GM19238 (cell line): ENCODE data around the gene RPN1.
"Not testable (repeated sequence)": the region's sequence is repeated elsewhere in the genome, so short reads cannot be mapped to it uniquely, and the experiment has no call there.

Experiments
- DNase-seq: peaks from one replicate; pipeline ENCODE4 v3.0.0; 2011; ENCODE audit warnings: low spot score; ENCODE audit not compliant: insufficient read length

The RPN1 gene

DNA sequence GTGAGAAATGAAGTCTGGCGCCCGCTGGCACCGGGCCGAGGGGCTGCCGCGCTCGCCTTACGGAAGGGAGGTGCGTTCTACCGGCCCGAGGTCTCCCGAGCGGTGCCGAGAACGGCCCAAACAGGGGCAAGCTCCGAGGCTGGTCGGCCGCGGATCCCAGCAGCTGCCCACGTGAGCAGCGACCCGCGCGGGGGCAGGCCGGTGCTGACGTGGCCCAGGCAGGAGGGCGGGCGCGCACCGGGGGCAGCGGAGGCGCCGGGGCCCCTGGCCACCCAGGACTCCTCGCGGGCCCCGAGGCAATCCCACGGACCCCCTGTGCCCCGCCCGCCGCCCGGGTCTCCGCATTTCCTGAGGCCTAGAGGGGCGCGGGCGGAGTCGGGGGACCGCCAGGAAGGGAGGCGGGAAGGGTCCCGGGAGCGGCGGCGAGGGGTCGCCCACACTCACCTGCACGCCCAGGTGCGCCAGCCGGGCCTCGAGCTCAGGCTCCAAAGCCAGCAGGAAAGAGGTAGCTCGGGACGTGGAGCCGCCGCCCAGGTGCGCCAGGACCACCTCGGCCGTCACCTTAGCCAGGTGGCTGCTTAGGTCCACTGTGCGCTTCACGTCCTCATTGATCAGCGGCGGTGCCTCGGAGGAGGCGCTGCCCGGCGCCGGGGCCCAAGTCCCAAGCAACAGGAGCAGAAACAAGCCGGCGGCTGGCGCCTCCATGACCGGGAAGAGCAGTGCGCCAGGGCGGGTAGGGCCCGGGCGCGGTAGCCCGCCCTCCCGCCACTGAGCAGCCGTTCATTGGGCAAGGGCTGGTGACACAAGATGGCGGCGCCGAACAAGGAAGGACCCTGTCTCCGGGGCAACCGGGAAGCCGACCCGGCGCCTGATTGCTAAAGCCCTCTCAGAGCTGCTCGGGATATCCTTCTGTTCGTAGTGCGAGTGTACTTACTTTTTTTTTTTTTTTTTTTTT is at the start of gene RPN1:
RPN1 (minus strand) TSS at position 723 of the 955 bp plus-strand sequence; CDS start at position 705, 18 bp downstream.
- DNase-seq: peak; percentile 88

DNA sequence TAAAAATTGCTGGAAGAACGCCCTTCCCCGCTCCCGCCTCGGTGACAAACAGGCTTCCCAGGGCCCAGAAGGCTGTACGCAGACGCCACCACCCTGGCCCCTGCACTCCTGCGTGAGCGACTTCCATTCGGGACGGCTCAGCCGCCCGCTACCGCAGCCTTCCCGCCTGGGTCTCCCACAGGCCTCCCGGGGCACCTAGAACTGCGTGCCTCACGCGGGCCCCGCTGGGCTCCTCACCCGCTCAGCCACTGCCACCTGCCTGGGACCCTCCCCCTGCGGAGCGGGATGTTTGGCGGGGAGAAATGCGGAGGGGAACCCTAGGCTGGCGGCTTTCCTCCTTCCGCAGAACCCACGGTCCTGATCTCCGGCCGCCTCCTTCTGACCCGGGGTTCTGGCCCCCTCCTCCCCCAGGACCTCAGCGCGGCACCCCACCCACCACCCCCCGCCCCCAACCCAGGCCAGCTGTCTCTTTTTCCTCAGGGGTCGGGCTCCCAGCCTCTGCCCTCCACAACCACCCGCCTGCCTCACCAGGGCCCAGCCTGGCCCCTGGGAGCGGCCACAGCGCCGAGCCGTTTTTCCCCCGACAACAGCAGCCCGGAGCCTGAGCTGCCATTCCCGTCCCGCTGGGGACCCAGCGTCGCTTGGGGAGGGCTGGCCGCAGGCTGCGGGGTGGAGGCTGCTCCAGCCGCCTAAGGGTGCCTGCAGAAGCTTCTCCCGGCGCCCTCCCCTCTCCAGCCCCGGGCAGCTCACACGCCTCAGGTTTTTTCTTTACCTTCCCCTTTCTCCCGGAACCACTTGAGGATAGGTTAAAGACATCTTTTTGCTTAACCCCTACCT is 47.8 kb upstream of the RPN1 start:
- no peak for DNase-seq

- DNase-seq: no peak
Measured at GRCh38 chr3:128697341-128697740, 46.7 kb upstream of the RPN1 start.

DNA sequence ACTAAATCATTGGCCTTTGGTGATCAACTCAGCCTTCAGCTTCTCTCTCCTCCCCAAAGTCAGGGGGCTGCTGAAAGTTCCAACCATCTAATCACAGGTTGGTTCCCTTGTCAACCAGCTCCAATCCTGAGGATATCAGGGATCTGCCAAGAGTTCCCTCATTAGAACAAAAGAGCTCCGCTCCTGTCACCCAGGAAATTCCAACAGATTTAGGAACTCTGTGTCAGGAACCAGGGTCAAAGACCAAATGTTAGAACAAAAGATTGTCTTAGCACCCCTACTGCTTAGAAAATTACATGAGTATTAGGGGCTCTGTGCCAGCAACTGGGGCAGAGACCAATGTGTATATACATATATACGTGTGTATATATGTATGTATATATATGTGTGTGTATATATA is 43.1 kb upstream of the RPN1 start:
- DNase-seq: no peak

- DNase-seq: no peak
Measured at GRCh38 chr3:128689060-128689459, 38.4 kb upstream of the RPN1 start.

- no peak for DNase-seq
Measured at GRCh38 chr3:128686465-128686864, 35.8 kb upstream of the RPN1 start.

DNA sequence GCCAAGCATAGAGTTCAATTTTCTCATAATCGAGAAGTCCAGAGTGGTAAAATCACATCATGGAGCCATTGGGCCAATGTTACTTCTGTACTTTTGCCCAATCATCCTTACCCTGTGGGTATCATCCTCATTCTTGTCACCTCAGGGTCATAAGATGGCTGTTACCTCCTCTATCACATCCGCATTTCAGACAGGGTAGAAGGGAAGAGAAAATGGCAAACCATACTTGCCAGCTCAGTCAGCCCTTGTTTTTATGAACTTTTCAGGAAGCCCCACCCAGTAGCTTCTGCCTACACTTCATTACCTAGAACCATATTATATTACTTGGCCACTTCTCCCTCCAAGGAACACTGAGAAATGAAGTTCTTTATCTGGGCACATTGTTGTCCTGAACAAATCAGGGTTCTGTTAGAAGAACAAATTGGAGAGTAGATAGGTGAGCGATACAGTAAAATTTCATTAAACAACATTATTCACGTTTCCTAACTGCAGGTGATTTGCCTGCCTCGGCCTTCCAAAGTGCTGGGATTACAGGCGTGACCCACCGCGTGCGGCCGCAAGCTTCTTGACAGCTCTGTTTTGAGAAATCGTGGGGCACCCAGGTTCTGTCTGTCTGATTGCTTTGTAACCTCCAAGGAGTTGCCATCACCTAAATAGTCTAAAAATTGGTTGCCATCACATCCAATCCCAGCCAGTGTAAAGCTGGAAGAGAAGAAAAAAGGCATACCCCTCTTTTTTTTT is 34.5 kb upstream of the RPN1 start:
- no peak for DNase-seq

DNA sequence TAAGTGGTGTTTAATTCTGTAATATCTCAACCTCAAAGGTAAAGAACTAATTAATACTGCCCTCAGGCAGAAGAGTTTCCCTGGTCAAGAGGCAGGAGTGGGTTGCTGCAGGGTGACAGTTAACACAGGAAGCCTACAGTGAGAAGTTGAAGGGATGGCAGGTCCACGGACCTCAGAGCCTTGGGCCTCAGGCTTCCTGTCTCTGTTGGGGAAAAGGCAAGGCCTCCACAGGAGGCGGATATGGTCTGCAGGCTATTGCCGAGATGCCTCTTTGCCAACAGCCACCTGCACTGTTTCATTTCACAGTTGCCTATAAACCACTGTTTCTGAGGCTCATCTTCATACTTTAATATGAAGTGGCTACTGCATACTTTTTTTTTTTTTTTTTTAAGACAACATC is 33.3 kb upstream of the RPN1 start:
- no peak for DNase-seq

GRCh38 chr3:128681369-128681829 is 30.8 kb upstream of the RPN1 start:
- no peak for DNase-seq

DNA sequence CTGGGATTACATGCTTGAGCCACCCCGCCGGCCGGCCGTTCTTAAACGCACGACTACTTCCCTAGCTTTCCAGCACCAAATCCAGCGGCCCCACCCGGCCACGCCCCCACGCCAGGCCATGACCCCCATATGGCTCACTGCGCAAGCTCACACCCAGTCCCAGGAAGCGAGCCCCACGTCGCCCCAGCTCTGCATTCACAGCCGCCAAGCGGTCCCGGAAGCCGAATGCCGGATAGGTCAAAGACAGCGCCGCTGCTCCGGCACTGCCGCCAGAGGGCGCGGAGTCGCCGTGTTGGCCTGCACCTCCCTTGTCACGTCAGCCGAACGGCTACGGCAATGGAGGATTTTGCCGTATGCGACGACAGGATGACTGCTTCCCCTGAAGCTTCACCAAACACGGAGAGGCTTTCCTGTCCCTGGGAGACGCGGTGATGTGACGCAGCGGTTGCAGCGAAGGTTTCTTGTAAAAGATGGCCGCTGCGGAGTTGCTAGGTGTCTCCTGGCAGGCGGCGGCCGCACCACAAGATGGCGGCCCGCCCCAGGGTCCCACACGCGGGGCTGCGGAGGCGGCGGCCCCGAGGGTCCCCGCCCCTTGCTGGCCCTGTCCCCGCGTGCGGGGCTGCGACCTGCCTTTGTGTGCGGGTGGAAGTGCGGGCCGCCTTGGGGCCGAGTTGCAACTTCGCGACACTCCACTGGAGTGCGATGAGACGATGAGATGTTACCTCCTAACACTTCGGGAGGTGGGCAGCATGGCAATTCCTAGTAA is 30.2 kb upstream of the RPN1 start:
- peak; percentile 95 for DNase-seq

GRCh38 chr3:128679338-128679737 is 28.7 kb upstream of the RPN1 start:
- DNase-seq: no peak

DNA sequence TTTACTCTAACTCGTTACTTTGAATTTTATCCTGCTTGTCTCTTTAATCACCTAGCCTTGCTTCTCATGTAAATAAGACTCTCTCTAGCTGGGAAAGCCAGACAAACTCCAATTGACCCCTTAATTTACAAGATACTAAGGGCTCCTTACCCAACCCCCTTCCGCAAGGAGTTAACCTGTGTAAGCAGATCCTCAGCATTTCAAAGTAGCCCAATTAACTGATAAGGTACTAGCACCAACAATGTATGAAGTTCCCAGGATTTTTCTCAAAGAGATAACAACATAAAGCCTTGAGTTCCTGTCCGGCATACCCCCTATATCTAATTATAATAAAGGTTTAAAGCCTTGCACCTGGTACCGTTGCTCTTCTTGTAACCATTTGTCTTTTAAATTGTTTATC is 25.2 kb upstream of the RPN1 start:
- DNase-seq: not testable (repeated sequence)

GRCh38 chr3:128674161-128674784 is 23.7 kb upstream of the RPN1 start:
- DNase-seq: no peak

GRCh38 chr3:128667641-128668040 is 17.0 kb upstream of the RPN1 start:
- DNase-seq: no peak

DNA sequence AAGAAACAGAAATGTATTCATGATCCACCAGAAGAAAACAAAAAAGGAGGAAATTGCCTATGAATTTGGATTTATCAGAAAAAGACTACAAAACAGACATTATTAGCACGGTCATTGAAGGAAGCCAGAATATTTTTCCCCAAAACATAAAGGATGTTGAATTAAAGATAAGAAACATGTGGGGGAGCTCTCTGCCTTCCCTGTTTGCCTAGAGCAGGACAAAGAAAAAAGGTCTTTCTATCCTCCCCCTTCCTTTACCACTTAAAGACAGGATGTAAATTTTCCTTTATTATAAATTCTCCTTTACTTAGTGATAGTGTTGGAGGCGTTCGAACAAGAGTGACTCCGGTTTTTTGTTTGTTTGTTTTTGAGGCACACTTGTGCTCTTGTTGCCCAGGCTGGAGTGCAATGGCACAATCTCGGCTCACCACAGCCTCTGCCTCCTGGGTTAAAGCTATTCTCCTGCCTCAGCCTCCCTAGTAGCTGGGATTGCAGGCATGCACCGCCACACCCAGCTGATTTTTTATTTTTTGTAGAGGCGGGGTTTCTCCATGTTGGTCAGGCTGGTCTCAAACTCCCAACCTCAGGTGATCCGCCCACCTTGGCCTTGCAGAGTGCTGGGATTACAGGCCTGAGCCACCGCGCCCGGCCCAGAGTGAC is 14.9 kb upstream of the RPN1 start:
- DNase-seq: no peak

GRCh38 chr3:128663151-128663550 is 12.5 kb upstream of the RPN1 start:
- no peak for DNase-seq

DNA sequence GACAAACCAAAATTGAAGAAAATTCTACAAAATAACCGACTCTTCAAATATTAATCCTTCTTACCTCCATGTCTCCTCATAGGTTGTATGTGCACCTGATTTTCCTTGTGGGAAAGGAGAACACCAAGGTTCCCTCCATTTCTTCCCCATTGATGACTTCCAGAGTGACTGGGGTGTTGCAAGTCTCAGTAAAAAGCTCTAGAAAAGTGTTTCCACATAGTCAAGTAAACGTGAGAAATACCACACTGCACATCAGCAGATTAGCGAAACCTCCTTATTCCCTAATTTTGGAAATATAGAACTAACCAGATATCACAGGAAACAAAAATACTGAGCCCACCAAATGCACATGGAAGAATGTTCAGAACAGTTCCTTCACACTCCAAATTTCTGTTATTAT is 4.9 kb upstream of the RPN1 start:
- DNase-seq: no peak

DNA sequence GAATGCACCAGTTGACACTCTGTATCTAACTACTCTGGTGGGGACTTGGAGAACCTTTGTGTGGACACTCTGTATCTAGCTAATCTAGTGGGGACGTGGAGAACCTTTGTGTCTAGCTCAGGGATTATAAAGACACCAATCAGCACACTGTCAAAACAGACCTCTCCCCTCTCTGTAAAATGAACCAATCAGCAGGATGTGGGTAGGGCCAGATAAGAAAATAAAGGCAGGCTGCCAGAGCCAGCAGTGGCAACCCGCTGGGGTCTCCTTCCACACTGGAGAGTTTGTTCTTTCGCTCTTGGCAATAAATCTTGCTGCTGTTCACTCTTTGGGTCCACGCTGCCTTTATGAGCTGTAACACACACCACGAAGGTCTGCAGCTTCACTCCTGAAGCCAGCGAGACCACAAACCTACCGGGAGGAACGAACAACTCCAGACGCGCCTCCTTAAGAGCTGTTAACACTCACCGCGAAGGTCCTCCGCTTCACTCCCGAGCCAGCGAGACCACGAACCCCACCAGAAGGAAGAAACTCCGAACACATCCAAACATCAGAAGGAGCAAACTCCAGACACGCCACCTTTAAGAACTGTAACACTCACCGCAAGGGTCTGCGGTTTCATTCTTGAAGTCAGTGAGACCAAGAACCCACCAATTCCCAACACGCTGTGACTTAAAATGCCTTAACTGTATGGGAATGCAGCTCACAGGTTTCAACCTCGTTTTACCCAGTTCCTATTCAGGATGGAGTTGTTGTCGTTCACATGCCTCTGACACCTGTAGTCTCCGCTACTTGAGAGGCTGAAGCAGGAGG is 3.6 kb upstream of the RPN1 start:
- DNase-seq: not testable (repeated sequence)
